ENCODE data around the gene SENP1. TPM values are rescaled to one million over a fixed set of nuclear protein-coding genes. Genes with fewer than 3 reads are reported as not detected.
A peak's percentile ranks its signal among the peaks of the same experiment; 100 is the strongest.
"Not testable (repeated sequence)": the region's sequence is repeated elsewhere in the genome, so short reads cannot be mapped to it uniquely, and the experiment has no call there.

Gene SENP1
- total RNA-seq, 2 experiments from 2014 or later, result 36.2 to 43.4 TPM

DNA sequence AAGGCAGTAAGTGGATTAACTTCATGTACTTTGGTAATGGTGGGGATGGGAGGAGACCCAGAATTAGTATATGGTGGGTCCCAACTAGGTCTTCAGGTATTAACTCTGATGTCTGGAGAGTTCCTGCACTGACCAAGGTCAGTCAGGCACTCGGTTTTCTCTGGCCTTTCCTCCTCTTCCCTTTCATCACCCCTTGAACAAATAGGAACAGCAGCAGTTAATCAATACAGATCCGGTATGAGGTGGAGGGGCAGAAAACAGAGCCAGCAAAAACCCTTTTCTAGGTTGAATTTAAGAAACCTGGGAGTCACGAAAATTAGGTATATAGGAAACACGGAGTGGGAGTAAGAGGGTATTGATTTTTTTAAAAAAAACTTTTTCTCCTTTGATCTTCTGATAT is 17.3 kb upstream of the SENP1 start:
- peaks cover 9% of the 10 kb centered on the region for H3K36me3 Mint-ChIP-seq
- H3K9me3 Mint-ChIP-seq, result no peaks in the 10 kb centered on the region
- no peak for ATAC-seq (ENCODE audit: low read depth)
- H3K27ac Mint-ChIP-seq, result no peak overlapping the region
- POLR2A ChIA-PET, result no interaction called here
- peaks cover 23% of the 10 kb centered on the region for H3K4me1 Mint-ChIP-seq
- no peak overlapping the region for H3K4me3 Mint-ChIP-seq
- DNase-seq, result no peak
- no peaks in the 10 kb centered on the region for H3K27me3 Mint-ChIP-seq

GRCh38 chr12:48122065-48122834 is 16.4 kb upstream of the SENP1 start:
- Mint-ChIP-seq H3K27ac (no peak overlapping the region), H3K4me3 (no peak overlapping the region), H3K4me1 (peaks cover 23% of the 10 kb centered on the region), H3K9me3 (no peaks in the 10 kb centered on the region), H3K36me3 (peaks cover 9% of the 10 kb centered on the region), H3K27me3 (no peaks in the 10 kb centered on the region)
- POLR2A ChIA-PET, result no interaction called here
- ATAC-seq (ENCODE audit: low read depth) (no peak), DNase-seq (no peak)

- POLR2A ChIA-PET, result no interaction called here
- H3K27me3 Mint-ChIP-seq, result peaks cover 6% of the 10 kb centered on the region
- no peak for ATAC-seq (ENCODE audit: low read depth)
- peaks cover 9% of the 10 kb centered on the region for H3K36me3 Mint-ChIP-seq
- H3K27ac Mint-ChIP-seq, result no peak overlapping the region
- peaks cover 23% of the 10 kb centered on the region for H3K4me1 Mint-ChIP-seq
- no peak for DNase-seq
- H3K4me3 Mint-ChIP-seq, result no peak overlapping the region
- no peaks in the 10 kb centered on the region for H3K9me3 Mint-ChIP-seq
Observed at GRCh38 chr12:48121522-48121921, 15.6 kb upstream of the SENP1 start.

DNA sequence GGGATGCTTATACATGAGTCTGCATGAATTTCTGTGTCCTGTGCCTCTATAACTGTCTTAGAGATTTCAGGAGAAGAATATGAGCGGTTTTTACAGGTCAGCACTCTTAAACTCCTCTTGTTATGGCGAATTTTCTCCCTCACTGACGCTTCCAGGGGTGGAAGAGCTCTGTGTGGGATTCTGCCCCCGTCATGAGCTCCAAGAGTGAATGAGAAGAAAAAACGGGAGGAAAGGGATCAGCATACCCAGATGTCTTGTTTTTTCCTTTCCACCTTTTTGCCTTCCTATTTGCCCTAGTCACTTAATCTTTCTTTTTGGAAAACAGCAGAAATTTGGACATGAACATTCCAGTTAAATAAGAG is 13.9 kb upstream of the SENP1 start:
- Mint-ChIP-seq H3K4me3 (peak overlapping the region; percentile 100), H3K27ac (no peak overlapping the region), H3K9me3 (no peaks in the 10 kb centered on the region), H3K4me1 (peaks cover 23% of the 10 kb centered on the region), H3K36me3 (peaks cover 8% of the 10 kb centered on the region), H3K27me3 (peaks cover 13% of the 10 kb centered on the region)
- POLR2A ChIA-PET, result interaction anchor here (1.4 to 2.2 kb wide), 3 partner anchors 9 to 30 kb away, joined by 4 to 11 read pairs (median 6); partner anchors contain the start of gene SENP1
- no peak for DNase-seq
- no peak for ATAC-seq (ENCODE audit: low read depth)

DNA sequence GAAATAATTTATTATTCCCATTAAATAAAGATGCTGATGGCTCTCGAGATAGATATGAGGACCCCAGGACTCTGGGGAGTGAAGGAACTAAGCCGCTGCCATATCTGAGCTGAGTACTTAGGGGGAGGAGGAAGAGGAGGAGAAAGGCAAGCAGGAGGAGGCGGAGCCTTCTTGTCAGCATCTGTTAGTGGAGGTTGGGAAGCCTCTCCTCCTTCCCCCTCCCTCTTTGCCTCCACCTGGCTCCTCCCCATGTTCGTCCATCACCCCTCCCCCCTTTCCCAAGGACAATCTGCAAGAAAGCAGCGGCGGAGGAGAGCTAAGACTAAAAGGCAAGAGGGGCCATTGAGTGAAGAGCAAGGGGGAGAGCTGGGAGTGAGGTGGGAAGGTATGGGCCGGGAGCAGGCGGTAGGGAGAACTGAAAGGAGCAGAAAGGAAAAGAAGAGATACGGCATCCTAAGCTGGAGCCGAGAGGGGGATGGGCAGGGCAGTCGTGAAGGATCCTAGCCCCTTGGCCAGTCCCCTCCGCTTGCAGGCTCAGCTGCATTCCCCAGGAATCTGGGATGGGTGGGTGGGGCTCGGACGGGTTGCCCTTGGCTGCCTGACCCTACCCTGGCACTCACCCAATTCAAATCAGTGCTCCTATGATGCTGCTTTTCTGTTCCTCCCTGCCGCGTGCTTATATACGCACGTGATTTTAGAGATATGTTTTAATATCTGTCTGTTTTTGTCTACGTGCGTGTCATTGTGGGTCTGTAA is 13.4 kb upstream of the SENP1 start, which contains the start of gene PFKM:
Gene PFKM, plus strand, starts transcription at position 287 of the 756 bp plus-strand sequence. CDS start 3,411 bp downstream, outside the sequence.
- Mint-ChIP-seq H3K27ac (peak within 1 kb of the TSS; percentile 92), H3K9me3 (no peaks in the 10 kb centered on the region), H3K4me1 (peaks cover 23% of the 10 kb centered on the region), H3K27me3 (peaks cover 18% of the 10 kb centered on the region), H3K36me3 (peaks cover 8% of the 10 kb centered on the region), H3K4me3 (peak within 1 kb of the TSS; percentile 100)
- POLR2A ChIA-PET, result interaction anchor here (1.4 to 2.2 kb wide), 3 partner anchors 9 to 31 kb away, joined by 4 to 11 read pairs (median 6); partner anchors contain the start of gene SENP1
- DNase-seq (peak; percentile 63), ATAC-seq (ENCODE audit: low read depth) (peak; percentile 100)

DNA sequence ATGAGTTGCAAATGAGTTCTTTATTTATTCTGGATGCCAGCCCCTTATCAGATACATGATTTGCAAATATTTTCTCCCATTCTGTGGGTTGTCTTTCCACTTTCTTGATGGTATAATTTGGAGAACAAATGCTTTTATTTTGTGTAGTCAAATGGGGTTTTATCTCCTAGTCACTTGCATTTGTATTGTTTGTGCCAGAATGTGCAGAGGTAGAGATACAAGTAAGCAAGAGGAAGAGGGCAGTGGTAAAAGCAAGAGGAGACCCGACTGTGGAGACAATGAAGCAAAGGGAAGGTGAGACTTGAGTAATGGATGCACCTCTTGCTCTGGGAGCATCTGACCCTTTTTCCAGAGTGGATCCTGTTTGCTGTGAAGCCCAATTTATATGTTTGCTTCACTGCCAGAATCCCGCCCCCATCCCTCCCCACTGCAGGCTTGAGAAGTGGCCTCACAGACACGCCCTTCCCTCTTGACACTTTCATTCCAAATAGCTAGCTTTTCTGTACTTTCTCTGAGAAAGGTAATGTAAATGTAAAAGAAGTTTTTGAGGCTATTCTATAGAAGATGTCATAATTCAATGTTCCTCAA is 12.5 kb upstream of the SENP1 start:
- Mint-ChIP-seq H3K9me3 (no peaks in the 10 kb centered on the region), H3K27ac (no peak overlapping the region), H3K36me3 (peaks cover 7% of the 10 kb centered on the region), H3K4me3 (peak overlapping the region; percentile 100), H3K4me1 (peaks cover 23% of the 10 kb centered on the region), H3K27me3 (peaks cover 19% of the 10 kb centered on the region)
- POLR2A ChIA-PET, result interaction anchor here (0.5 to 2.2 kb wide), 2 partner anchors 12 to 285 kb away, joined by 3 to 11 read pairs; partner anchors contain the start of gene SENP1
- DNase-seq, result no peak
- ATAC-seq (ENCODE audit: low read depth), result no peak

DNA sequence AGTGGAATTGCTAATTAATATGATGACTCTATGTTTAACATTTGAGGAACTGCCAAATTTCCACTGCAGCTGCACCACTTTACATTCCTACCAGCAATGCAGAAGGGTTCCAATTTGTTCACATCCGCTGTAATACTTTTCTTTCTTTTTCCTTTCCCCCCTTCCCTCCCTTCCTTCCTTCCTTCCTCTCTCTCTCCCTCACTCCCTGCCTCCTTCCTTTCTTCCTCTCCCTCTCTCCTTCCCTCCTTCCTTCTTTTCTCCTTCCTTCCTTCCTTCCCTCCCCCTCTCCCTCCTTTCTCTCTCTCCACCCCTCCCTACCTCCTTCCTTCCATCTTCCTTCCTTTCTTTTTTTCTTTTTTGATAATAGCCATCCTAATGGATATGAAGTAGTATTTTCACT is 10.1 kb upstream of the SENP1 start:
- no peaks in the 10 kb centered on the region for H3K9me3 Mint-ChIP-seq
- peaks cover 19% of the 10 kb centered on the region for H3K4me1 Mint-ChIP-seq
- no peak for DNase-seq
- POLR2A ChIA-PET, result no interaction called here
- no peak overlapping the region for H3K4me3 Mint-ChIP-seq
- H3K27ac Mint-ChIP-seq, result no peak overlapping the region
- H3K27me3 Mint-ChIP-seq, result peaks cover 19% of the 10 kb centered on the region
- H3K36me3 Mint-ChIP-seq, result peaks cover 2% of the 10 kb centered on the region
- ATAC-seq (ENCODE audit: low read depth), result no peak

DNA sequence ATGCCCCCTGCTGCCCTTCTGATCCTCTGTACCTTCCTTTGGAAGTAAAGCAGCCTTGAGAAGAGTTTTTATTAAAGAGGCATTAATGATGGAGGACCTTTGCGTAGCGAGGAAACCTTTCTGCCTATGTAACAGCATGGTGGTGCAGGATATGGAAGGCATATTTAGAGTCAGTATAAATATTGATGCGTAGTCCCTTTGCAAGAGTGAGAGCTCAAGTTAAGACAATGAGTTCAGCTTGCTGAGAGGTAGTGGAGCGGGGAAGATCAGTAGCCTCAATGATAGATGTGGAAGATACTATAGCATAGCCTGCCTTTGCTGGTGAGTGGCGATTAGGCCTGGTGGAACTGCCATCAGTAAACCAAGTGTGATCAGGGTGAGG is 5.4 kb upstream of the SENP1 start:
- ATAC-seq (ENCODE audit: low read depth); H3K4me3 Mint-ChIP-seq: not testable (repeated sequence)
- peaks cover 22% of the 10 kb centered on the region for H3K4me1 Mint-ChIP-seq

GRCh38 chr12:48110691-48111311 is 4.9 kb upstream of the SENP1 start:
- Mint-ChIP-seq H3K27ac (no peak overlapping the region), H3K36me3 (no peaks in the 10 kb centered on the region), H3K4me3 (no peak overlapping the region), H3K27me3 (peaks cover 9% of the 10 kb centered on the region), H3K9me3 (no peaks in the 10 kb centered on the region), H3K4me1 (peaks cover 23% of the 10 kb centered on the region)
- no peak for DNase-seq
- no peak for ATAC-seq (ENCODE audit: low read depth)
- POLR2A ChIA-PET, result interaction anchor here (1.6 kb wide), 1 partner anchor 9 kb away, joined by 6 read pairs; the partner anchor contains the start of gene PFKM

More for the DNA sequence above, 5.4 kb upstream of the SENP1 start:
- H3K27ac Mint-ChIP-seq, DNase-seq, H3K36me3 Mint-ChIP-seq, H3K9me3 Mint-ChIP-seq: not testable (repeated sequence)
- POLR2A ChIA-PET, result interaction anchor here (1.6 kb wide), 1 partner anchor 8 kb away, joined by 6 read pairs; the partner anchor contains the start of gene PFKM
- H3K27me3 Mint-ChIP-seq, result peaks cover 11% of the 10 kb centered on the region

DNA sequence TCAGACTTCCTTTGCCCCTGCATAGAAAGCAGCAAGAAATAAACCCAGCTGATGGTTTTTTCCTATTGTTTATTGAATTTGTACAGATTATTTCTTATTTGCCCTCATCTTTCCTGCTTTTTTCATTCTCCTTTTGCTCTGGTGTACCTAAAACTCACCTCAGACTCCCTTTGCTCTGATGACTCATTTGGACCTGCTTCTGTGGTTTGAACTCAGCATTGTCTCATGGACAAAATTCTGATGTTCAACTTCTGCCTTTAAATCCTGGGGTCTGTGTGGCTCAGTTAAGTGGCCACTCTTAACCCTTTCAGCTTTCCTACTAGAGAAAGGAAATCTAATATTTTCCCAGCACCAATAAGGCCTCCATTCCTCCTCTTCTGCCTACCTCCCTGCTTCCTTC is 3.5 kb upstream of the SENP1 start:
- POLR2A ChIA-PET, result no interaction called here
- H3K27ac Mint-ChIP-seq, result no peak overlapping the region
- no peak for ATAC-seq (ENCODE audit: low read depth)
- no peak for DNase-seq
- H3K9me3 Mint-ChIP-seq, result no peaks in the 10 kb centered on the region
- H3K4me3 Mint-ChIP-seq, result no peak overlapping the region
- H3K27me3 Mint-ChIP-seq, result peaks cover 3% of the 10 kb centered on the region
- H3K36me3 Mint-ChIP-seq, result peaks cover 3% of the 10 kb centered on the region
- H3K4me1 Mint-ChIP-seq, result peaks cover 29% of the 10 kb centered on the region

DNA sequence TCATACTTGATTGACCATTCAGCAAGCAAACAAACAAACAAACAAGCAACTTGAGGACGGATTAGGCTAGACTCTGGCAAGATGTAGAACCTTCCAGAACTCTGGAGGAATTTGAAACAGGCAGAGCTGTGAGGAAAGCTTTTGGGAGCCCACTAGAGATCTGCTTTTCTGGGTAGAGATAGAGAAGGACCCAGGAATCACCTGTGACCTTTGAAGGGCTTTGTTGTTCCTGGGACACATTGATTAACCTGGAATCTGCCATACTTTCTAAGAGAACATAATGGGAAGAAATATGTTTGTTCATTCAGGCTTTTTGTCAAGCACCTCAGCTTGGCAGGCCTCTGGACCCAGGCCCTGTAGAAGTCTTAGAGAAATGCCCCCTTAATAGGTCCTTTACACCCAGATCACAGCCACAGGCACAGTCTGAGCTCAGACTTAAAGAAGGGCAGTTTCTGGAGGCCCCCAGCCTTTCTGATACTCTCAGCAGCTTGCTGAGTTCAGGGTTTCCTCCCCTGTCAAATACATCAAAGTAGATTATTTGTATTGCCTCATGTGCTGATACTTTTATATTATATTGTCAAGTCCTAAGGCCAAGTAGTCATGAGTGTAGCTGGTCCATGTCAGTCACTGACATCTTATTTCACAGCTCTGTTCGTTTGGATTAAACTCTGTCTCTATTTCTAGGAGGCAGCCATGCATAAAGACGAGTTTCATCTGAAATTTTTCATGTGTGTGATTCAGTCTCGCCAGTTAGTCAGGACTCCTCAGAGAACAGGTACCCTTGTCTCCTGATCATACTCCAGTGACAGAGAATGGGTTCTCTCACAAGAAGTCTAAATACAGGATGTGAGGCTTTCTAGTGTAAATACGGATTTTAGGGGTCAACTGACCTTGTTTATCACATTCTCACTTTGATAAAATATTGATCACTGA is 1.1 kb upstream of the SENP1 start:
- Mint-ChIP-seq H3K9me3 (no peaks in the 10 kb centered on the region), H3K4me3 (peak overlapping the region; percentile 97), H3K4me1 (peaks cover 41% of the 10 kb centered on the region)

DNA sequence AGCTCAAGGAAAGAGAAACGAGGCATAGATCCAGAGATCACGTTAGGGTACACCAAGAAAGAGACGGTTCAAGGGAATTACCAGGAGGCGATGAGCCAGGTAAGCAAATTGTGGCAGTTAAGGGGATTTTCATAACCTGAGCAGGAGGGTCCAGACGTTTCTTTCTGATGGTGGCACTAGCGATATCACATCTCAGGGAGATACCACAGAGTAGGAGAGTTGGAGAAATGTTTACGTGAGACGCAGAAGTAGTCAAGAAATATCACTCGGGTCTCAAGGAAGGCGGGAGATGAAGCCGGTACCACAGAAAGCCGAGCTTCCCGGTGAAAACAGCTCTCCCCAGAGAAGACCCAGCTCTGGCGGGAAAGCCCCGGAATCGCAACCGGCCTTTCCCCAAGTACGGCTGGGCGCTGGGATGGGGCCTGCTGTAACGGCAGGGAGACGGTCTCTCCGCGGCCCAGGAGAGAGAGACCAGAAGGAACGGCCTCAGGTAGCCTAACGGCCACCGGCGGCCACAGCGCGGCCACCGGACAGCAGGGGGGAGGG is 485 bp downstream of the SENP1 start:
- POLR2A ChIA-PET, result interaction anchor here (0.7 to 4.3 kb wide), 11 partner anchors 12 to 399 kb away, joined by 3 to 41 read pairs (median 4); partner anchors contain the start of genes ASB8, PFKM and RPAP3
- peak; percentile 28 for ATAC-seq (ENCODE audit: low read depth)
- no peaks in the 10 kb centered on the region for H3K9me3 Mint-ChIP-seq

More for the DNA sequence above, 1.1 kb upstream of the SENP1 start:
- peaks cover 3% of the 10 kb centered on the region for H3K36me3 Mint-ChIP-seq
- no peak for ATAC-seq (ENCODE audit: low read depth)
- no peak for DNase-seq
- no peaks in the 10 kb centered on the region for H3K27me3 Mint-ChIP-seq
- POLR2A ChIA-PET, result interaction anchor here (0.7 to 4.3 kb wide), 5 partner anchors 13 to 115 kb away, joined by 3 to 41 read pairs (median 8); partner anchors contain the start of genes ASB8 and PFKM
- H3K27ac Mint-ChIP-seq, result peak overlapping the region; percentile 86

More for the DNA sequence above, 485 bp downstream of the SENP1 start:
- H3K27me3 Mint-ChIP-seq, result no peaks in the 10 kb centered on the region
- H3K4me1 Mint-ChIP-seq, result peaks cover 43% of the 10 kb centered on the region
- H3K36me3 Mint-ChIP-seq, result peaks cover 3% of the 10 kb centered on the region
- DNase-seq, result no peak
- H3K27ac Mint-ChIP-seq, result peak overlapping the region; percentile 86
- H3K4me3 Mint-ChIP-seq, result peak overlapping the region; percentile 97

Data from activated naive CD8-positive, alpha-beta T cell treated with anti-CD3 and anti-CD28 coated beads, Interleukin-2, amount 10 ng/mL, durations not matched to agents 7 days and 5 days (primary cell).